GM21381 (cell line): ENCODE results near the gene FAM117B.
"Not testable (repeated sequence)": the region's sequence is repeated elsewhere in the genome, so short reads cannot be mapped to it uniquely, and the experiment has no call there.

Experiments
- ATAC-seq: cut with Tn5 transposase; IDR thresholded peaks from one replicate; pipeline ENCODE4 v1.9.1; 2021; ENCODE audit warnings: mild to moderate bottlenecking, moderate library complexity; ENCODE audit not compliant: unreplicated experiment

Gene FAM117B

GRCh38 chr2:202636213-202636513, 1.4 kb downstream of the FAM117B start:
- no peak for ATAC-seq

- ATAC-seq: no peak
Observed at GRCh38 chr2:202638721-202639120, 4.0 kb downstream of the FAM117B start.

- no peak for ATAC-seq
Observed at GRCh38 chr2:202639231-202639630, 4.5 kb downstream of the FAM117B start.

- no peak for ATAC-seq
Observed at GRCh38 chr2:202642567-202642966, 7.8 kb downstream of the FAM117B start.

- no peak for ATAC-seq
Observed at GRCh38 chr2:202643012-202643858, 8.5 kb downstream of the FAM117B start.

- ATAC-seq: no peak
Observed at GRCh38 chr2:202652119-202652518, 17.4 kb downstream of the FAM117B start.

- ATAC-seq: no peak
Observed at GRCh38 chr2:202653890-202654289, 19.1 kb downstream of the FAM117B start.

- ATAC-seq: no peak
Observed at GRCh38 chr2:202657876-202658275, 23.1 kb downstream of the FAM117B start.

GRCh38 chr2:202660796-202661195, 26.0 kb downstream of the FAM117B start:
- no peak for ATAC-seq

GRCh38 chr2:202669841-202670240, 35.1 kb downstream of the FAM117B start:
- no peak for ATAC-seq

- ATAC-seq: no peak
Observed at GRCh38 chr2:202671317-202672035, 36.7 kb downstream of the FAM117B start.

GRCh38 chr2:202675097-202675496, 40.3 kb downstream of the FAM117B start:
- not testable (repeated sequence) for ATAC-seq

GRCh38 chr2:202679980-202680379, 45.2 kb downstream of the FAM117B start:
- ATAC-seq: no peak

GRCh38 chr2:202680512-202680911, 45.7 kb downstream of the FAM117B start:
- ATAC-seq: no peak

GRCh38 chr2:202681688-202682205, 47.0 kb downstream of the FAM117B start:
- ATAC-seq: no peak

GRCh38 chr2:202682274-202682673, 47.5 kb downstream of the FAM117B start:
- no peak for ATAC-seq

- no peak for ATAC-seq
Observed at GRCh38 chr2:202687276-202687675, 52.5 kb downstream of the FAM117B start.

- no peak for ATAC-seq
Observed at GRCh38 chr2:202689459-202689858, 54.7 kb downstream of the FAM117B start.

GRCh38 chr2:202689898-202690297, 55.1 kb downstream of the FAM117B start:
- no peak for ATAC-seq

- no peak for ATAC-seq
Observed at GRCh38 chr2:202690321-202690900, 55.6 kb downstream of the FAM117B start.

GRCh38 chr2:202693503-202693902, 58.7 kb downstream of the FAM117B start:
- ATAC-seq: no peak

- no peak for ATAC-seq
Observed at GRCh38 chr2:202695166-202695565, 60.4 kb downstream of the FAM117B start.
